AG09319 (cell line): Measurements from ENCODE around the gene AGBL2.
"Not testable (repeated sequence)": the region's sequence is repeated elsewhere in the genome, so short reads cannot be mapped to it uniquely, and the experiment has no call there.

Experiments used
- DNase-seq: peaks from one replicate; pipeline ENCODE4 v3.0.0-alpha.2; 2010; ENCODE audit warnings: low read depth; ENCODE audit errors: extremely low read depth
- CTCF ChIP-seq: IDR thresholded peaks from 2 replicates; pipeline ENCODE4 v1.5.1; 2011; ENCODE audit warnings: low read depth, mild to moderate bottlenecking, inconsistent platforms, low read length, moderate library complexity

The AGBL2 gene

GRCh38 chr11:47642099-47642855 lies 72.9 kb downstream of the AGBL2 start, which contains the start of gene MTCH2:
MTCH2 (minus strand) TSS chr11:47642559; CDS start chr11:47642465, 94 bp downstream.
- peak; percentile 7; the same call in 1 of the 2 replicates for TF ChIP-seq CTCF
- peak; percentile 94 for DNase-seq

DNA sequence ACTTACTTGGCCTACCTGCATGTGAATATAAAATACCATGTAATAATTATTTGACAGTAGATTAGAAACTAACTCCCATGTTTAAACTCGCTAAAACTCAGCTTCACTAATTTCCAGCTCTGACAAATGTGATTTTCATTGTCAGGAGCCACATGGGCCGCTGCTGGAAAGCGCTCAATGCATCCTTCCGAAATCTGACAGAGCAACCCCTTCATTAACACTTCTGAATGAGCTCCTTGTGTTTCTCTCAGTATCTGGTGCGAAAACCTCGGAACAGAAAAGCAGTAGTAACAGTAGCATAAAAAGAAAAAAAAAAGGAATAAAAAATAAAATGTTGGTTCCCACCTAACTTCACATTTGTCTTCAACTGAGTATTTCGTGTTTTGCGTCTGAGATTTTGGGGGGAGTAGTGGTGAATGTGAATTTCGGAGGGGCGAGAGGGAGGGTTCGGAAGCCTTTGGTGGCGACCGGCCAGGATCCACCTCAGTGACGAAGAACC lies 73.5 kb downstream of the AGBL2 start:
- no peak for DNase-seq
- no peak for TF ChIP-seq CTCF

GRCh38 chr11:47640506-47640905 lies 74.7 kb downstream of the AGBL2 start:
- DNase-seq = not testable (repeated sequence)

- DNase-seq = not testable (repeated sequence)
These were observed 78.8 kb downstream of the AGBL2 start for GRCh38 chr11:47636331-47636730.

GRCh38 chr11:47631473-47631872 lies 83.7 kb downstream of the AGBL2 start:
- no peak for DNase-seq
- TF ChIP-seq CTCF = no peak

- no peak for DNase-seq
- TF ChIP-seq CTCF = no peak
These were observed 87.1 kb downstream of the AGBL2 start for GRCh38 chr11:47628026-47628425.

DNA sequence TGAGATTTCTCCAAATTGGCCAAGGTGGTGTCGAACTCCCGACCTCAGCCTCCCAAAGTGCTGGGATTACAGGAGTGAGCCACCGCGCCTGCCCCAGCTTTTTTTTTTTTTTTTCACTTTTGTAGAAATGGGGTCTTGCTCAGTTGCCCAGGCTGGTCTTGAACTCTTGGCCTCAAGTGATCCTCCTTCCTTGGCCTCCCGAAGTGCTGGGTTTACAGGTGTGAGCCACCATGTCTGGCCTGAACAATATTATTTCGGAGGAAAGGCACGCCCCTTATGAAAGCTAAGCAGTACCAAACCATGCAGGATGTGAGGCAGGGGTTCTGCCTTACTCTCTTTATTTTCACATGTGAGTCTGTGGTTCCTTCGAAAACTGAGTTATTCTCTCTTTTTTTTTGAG lies 88.9 kb downstream of the AGBL2 start:
- no peak for DNase-seq
- no peak for TF ChIP-seq CTCF

GRCh38 chr11:47620836-47621378 lies 94.3 kb downstream of the AGBL2 start:
- no peak for DNase-seq
- TF ChIP-seq CTCF = no peak
